A673 (cell line): ENCODE measurements around the gene CCDC85B.

Source experiments
- CTCF ChIP-seq: fragments of 300-800, 200-600 bp; sonication (generic); conservative IDR thresholded peaks from 2 replicates; pipeline ENCODE4 v1.5.1; 2017; ENCODE audit warnings: low read depth, mild to moderate bottlenecking, antibody characterized with exemption, low read length, moderate library complexity, mixed read lengths
- EZH2 ChIP-seq: fragments of 200-600 bp; sonication (generic); IDR thresholded peaks from 2 replicates; pipeline ENCODE4 v1.6.1; 2017; ENCODE audit warnings: borderline replicate concordance, low read depth, mild to moderate bottlenecking, mixed read lengths, antibody characterized with exemption, low read length; ENCODE audit not compliant: poor library complexity, severe bottlenecking

DNA sequence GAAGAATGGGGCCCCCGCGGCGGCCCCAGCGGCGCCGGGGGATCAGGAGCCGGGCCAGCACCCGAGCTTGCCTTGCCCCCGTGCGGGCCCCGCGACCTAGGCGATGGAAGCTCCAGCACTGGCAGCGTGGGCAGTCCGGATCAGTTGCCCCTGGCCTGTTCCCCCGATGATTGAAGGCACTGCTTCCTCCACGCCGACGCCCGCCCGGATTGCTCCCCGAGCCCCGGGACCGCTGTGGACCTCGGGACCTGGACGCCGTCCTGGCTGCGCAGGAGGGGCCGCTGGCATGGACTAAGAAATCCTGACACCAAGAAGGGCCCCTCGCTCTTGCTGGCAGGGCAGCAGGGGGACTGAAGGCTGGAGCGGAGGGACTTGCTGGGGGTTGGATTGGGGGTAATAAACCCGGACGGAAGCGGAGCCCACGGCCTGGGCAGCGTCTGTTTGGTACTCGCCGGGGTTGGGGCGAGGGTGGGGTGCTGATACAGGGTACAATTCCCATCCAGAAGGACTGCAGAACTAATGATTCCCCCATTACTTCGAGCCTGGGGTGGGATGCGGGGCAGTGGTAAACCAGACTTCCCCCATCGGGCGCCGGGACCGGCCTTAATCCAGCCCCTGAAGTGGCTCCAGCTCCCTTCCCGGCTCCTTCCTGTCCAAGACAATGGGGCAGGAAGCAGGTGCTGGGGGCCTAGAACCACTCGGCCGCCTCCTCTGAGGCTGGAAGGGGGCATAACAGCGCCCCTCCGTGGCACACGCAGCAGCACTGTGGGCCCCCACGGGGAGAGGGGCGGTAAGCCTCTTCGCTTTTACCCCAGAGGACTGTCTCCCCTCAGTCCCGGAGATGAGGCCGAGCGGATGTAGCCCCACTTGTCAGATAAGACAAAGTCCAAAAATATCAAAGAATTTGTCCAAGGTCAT lies 1.0 kb downstream of the CCDC85B start:
- TF ChIP-seq CTCF, result peak; percentile 57
- no peak for TF ChIP-seq EZH2
